Non-pigmented ciliary epithelial cell (primary cell): ENCODE measurements around the gene RAP1GDS1.
A peak's percentile ranks its signal among the peaks of the same experiment; 100 is the strongest.
"Not testable (repeated sequence)": the region's sequence is repeated elsewhere in the genome, so short reads cannot be mapped to it uniquely, and the experiment has no call there.

Experiments
- DNase-seq: peaks from one replicate; pipeline ENCODE4 v3.0.0-alpha.2; 2010; ENCODE audit warnings: low read depth

Gene RAP1GDS1

DNA sequence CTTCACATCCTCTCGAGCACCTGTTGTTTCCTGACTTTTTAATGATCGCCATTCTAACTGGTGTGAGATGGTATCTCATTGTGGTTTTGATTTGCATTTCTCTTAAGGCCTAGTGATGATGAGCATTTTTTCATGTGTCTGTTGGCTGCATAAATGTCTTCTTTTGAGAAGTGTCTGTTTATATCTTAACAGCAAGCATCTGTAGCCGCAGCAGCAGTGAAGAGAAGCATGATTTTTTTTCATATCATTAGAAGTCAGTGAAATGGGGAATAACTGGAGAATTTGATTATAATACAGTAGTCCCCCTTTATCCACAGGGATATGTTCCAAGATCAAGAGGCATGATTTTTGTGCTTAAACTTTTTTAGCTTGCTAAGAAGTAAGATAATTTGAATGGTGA is 27.5 kb downstream of the RAP1GDS1 start:
- DNase-seq, result not testable (repeated sequence)

DNA sequence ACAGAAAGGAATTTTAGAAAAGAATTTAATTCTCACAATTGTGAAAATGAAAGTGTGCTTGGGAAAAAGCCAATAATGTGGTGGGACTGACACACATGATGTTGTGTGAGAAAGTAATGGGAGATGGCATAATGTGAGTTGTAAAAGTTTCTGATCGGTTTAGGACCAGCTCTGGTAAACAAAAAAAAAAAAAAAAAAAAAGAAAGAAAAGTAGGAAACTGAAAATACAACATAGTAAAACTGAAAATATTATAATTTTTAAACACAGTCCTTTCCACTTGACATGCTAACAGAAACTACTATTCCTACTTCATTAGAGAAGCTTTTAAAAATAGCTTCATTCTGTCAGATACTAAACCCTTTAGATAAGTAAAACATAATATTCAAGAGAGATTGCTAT is 28.2 kb downstream of the RAP1GDS1 start:
- DNase-seq, result no peak

DNA sequence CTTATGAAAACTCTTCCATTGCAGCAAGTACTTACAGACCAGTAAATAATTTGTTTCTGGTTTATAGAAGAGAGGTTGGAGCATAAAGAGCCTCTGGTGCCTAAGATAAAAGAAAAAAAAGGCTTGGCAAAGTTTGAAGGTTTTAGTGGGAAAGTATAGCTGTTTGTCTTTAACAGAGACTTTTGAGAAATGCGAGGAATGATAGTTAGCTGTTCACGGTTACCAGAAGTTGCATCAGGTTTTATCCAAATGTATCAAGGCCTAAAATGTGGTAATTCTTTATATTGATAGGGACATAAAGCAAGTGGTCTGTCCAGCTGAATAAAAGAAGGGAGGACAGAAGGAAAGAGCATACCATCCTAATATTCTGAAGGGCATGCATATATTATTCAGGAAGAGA is 29.3 kb downstream of the RAP1GDS1 start:
- no peak for DNase-seq

DNA sequence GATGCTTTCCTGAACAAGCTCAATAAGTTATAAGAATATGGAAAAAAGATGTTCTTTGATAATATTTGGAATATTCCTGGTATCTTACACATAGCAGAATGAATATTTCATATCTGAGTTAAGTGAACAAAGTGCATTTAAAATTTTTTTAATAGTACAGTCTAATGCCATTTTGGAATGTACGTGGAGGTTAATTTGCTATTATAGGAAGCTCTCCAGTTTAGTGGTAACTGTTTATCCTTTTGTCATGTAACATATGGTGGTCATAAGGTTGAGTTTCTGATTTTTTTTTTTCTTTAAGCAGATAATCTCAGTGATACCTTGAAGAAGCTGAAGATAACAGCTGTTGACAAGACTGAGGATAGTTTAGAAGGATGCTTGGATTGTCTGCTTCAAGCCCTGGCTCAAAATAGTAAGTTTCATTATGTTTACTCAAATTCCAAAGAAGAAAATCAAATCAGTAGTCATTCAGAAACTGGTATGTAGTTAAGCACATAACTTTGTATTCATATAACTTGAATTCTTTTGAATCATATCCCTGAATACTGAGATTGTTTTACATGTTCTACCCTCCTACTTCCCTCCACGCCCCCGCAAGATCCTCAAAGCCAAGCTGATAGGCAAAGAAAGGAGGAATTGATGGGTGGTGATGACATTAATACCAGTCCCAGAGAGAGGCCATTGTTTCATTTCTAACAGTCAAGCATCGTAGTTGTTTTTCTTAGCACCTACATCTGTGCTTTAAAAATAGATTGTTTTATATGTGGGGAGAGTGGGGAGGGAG is 32.1 kb downstream of the RAP1GDS1 start:
- DNase-seq, result no peak

DNA sequence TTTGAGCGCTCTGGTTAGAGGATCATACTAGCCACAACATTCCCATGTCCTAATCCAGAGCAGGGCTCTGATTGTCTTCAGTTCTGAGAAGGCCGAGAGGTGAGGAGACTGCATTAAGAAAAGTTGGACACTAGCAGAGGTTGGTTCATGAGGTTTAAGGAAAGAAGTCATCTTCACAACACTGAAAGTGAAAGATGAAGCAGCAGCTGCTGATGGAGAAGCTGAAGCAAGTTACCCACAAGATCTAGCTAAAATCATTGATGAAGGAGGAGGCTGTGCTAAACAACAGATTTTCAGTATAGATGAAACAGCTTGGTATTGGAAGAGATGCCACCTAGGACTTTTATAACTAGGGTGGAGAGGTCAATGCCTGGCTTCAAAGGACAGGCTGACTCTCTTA is 36.8 kb downstream of the RAP1GDS1 start:
- no peak for DNase-seq

DNA sequence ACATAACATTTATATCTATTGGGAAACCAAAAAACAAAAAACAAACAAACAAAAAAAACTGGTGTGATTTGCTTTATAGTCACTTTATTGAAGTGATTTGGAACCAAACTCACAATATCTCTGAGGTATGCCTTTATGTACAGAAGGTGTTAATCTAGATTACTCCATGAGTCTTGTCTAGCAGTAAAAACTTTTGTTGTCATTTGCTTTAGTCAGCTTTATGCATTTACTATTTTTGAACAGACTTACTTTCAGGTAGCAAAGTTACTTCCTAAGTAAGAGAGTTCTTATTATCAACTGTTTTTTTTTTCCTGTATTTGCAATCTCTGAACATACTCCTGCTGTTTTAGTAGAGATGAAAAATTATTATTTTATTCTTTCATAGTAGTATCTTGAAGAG is 39.5 kb downstream of the RAP1GDS1 start:
- DNase-seq, result no peak

DNA sequence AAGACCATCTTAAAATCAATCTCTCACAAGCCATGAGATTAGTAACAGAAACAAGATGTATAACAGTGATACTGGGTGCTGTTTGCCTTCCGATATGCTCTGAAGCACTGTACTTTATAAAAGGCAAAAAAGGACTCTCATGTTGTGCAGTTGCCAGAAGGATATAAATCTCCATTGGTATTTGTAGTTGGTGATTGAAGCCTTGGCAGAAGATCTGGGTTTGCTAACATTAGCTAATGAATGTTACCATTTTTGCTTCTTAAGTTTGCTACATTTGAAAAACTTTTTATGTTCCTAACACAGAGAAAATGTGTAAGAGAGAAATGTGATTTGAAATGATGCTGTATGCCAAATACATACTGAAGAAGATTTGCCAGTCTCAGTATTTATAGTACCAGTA is 44.4 kb downstream of the RAP1GDS1 start:
- no peak for DNase-seq

DNA sequence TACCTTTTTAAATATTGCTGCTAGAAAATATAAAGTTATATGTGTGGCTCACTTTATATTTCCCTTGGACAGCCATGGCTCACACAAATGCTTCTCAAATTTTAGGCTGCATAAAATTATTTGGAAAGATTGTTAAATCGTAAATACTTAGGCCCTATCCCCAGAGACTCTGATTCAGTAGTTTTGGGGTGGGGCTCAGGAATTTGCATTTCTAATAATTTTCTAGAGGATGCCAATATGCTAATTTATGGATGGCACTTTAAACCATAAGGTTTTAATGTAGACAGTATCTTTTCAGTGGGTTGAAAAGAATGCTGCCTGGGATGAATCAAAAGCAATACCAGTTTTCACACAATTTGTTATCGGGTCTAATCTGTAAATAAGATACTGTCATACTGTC is 49.7 kb downstream of the RAP1GDS1 start:
- no peak for DNase-seq

DNA sequence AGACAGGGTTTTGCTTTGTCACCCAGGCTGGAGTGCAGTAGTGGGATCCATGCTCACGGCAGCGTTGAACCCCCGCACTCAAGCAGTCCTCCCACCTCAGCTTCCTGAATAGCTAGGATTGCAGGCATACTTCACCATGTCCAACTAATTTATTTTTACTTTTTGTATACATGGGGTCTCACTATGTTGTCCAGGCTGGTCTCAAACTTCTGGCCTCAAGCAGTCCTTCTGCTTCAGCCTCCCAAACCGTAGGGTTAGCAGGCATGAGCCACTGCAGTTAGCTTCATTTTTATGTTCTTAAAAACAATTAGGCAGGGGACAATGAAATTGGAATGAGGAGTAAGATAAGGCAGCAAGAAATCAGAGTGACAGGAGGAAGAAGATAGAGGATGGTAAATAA is 50.5 kb downstream of the RAP1GDS1 start:
- no peak for DNase-seq

DNA sequence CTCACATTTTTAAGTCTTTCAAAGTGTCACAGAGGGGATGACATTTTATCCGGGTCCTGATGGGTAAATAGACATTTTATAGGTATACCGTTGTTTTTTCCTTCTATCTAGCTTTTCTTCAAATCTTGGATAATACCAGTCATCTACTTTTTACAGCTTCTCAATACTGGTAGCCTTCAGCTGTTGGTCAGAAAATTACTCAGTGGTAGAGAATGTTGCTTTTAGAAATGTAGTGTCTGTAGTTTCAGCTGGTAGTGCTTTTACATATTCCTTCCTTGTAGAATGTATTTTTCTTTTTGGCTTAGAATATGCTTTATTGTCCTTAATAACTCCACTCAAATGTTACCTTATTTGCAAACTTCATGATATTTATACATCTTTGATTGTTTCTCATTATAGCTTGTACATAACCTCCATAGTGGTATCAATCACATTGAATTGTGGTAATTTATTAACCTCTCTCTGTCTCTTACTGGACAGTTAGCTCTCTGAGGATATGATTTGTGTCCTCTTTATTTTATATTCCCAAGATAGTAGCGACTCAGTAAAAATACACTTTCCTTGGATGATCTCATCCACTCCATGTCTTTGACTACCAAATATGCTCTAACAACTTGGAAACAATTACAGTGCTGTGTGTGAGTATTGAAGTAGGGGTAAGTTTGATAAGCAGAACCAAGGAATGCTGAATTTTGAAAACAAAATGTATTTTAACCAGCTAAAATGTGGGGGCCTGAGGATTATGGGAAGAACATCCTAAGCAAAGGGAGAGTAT is 53.8 kb downstream of the RAP1GDS1 start:
- no peak for DNase-seq

DNA sequence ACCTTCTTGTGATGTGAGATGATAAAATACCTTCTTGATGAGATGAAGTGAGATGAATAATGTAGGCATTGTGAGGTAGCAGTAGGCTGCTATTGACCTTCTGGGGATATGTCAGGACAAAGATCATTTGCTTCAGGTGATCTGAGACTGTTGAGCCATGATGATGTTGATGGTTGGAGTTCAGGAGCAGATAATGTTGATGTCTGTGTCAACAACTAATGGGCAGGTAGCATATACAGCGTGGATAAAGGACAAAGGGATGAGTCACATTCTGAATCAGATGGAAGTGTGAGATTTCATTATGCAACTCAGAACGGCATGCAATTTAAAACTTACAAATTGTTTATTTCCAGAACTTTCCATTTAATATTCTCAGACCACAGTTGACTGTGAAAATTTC is 57.3 kb downstream of the RAP1GDS1 start:
- no peak for DNase-seq

DNA sequence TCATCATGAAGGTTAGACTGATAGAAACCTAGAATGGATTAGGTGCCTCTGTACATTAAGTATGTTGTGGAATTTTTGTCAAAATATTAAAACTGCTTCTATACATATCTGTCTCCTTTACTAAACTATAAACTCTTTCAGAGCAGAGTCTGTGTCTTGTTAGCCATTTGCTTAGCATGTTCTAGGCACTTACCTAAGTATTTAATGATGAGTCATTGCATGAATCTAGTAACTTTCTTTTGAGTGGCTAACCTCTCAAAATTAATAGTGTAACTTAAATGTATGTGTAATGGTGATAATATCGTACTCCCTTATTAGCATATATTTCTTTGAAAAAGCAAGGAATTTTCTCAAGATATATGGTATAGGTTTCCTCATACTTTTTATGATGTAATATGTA is 57.8 kb downstream of the RAP1GDS1 start:
- DNase-seq, result no peak

DNA sequence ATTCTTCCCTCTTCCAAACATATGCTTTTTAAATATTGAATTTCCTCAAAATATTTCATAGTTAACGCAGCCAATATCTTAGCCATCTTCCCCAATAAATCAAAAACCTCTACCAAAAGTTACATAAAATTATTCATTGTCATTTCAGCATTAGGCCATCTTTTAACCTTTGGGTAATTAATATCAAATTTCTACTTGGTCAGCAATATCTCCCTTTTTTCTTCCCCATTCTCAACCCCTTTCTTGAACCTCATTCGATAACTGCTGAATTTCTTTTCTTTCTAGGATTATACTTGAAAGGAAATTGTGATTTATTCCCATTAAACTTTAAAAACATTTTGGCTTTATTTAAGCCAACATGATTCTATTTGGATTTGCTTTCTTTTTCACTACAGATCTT is 65.0 kb downstream of the RAP1GDS1 start:
- no peak for DNase-seq

DNA sequence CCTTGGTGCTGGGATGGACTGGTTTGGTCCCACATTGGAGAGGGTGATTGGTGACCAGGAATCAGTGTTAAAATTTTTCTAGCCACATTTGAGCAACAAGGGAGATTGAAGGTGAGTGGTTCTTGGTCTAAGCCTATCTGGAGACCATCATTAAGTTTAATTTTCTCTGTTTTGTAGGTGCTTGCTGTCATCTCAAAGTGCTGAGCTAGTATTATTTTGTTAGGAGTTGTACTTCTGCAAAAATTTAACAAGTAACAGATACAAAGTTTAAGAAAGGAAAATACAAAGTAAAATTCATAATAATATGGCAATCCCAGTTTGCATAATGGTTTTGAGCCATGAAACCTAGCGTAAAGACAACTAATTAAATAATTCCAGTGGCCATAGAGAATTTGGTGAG is 66.5 kb downstream of the RAP1GDS1 start:
- DNase-seq, result no peak

DNA sequence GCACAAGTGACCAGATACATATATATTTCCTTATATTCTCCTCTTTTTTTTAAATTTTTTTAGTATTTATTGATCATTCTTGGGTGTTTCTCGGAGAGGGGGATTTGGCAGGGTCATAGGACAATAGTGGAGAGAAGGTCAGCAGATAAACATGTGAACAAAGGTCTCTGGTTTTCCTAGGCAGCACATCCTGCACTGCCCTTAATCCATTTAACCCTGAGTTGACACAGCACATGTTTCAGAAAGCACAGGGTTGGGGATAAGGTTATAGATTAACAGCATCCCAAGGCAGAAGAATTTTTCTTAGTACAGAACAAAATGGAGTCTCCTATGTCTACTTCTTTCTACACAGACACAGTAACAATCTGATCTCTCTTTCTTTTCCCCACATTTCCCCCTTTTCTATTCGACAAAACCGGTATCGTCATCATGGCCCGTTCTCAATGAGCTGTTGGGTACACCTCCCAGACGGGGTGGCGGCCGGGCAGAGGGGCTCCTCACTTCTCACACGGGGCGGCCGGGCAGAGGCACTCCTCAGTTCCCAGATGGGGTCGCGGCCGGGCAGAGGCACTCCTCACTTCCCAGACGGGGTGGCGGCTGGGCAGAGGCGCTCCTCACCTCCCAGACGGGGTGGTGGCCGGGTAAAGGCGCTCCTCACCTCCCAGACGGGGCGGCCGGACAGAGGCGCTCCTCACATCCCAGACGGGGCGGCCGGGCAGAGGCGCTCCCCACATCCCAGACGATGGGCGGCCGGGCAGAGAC is 68.9 kb downstream of the RAP1GDS1 start:
- DNase-seq, result not testable (repeated sequence)

DNA sequence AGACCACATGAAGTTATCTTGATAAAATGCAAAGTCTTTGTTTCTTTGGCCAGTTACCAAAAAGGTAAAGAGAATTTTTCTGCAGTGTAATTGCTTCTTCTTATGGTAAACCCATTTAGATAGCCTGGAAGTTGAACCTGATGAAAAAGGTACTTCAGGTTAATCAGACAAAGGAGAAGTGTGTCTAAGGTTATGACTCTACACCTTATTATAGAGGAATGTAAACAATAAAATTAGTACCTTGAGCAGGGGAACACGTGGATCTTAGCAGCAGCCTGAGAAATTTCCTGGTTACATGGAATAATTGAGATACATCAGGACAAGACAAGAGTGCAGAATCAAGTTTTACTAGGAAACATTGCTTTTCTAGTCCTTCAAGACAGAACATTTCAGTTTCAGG is 70.8 kb downstream of the RAP1GDS1 start:
- no peak for DNase-seq

DNA sequence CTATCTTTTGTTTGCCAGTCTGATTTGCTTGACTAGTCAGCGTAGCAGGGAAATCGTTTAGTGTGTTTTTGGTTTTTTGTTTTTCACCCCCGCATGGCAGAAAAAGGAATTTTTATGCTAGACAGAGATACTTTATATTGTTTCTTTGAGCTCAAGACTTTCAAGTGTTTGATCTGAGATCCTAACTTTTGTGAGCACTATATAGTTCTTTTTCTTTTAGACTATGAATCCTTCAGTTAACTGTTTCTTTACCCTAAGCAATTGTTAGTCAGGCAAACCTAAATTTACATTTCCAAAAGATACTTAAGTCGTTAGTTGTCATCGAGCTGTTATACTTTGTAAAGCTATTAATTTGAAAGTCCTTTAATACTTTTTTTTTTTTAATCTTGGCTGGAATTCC is 73.3 kb downstream of the RAP1GDS1 start:
- no peak for DNase-seq

DNA sequence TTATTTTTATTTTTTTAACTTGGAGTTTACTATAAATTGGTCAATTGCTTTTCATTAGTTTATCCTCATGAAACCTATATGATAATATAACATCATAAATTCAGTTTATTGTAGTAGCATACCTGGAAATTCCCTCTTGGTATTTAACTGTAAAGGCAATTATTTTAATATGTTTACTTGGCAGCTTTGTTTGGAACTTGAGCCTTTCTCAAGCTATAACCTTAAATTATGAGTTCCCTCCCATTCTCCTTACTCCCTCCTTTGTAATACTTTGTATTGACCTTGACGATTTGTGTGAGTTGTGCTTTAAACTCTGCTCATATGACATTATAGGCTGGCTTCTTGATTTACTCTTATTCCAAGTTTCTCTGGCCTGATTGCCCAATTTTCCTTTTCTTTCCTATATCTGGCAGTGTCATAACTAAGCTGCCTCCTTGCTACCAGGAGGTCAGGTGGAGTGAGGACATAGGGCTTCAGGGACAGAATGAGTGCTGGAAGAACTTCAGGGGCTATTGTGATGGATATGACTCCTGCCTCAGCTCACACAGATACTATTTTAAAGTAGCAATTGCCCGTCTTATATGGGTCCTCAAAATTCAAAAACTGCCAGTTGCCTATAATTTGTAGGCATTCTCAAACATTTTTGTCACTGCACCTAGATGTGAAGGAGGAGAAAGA is 77.7 kb downstream of the RAP1GDS1 start:
- no peak for DNase-seq

DNA sequence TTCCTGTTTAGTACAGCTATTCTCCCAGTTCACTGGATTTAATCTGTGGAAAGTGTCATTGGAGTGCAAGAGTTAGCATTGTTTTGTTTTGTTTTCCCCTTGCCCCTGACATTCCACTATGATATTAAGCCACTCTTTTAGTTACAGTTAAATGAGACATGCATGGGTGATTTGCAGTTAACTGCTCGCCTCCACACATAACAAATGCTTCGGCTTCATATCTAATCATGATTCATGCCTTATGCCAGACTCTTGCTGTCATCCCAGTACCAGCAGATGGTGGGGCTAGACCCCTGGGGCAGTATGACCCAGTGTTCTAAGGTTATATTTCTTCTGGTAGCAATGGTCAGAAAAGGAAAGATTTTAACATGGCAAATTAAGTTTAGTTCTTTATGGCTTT is 80.1 kb downstream of the RAP1GDS1 start:
- peak; percentile 68 for DNase-seq

DNA sequence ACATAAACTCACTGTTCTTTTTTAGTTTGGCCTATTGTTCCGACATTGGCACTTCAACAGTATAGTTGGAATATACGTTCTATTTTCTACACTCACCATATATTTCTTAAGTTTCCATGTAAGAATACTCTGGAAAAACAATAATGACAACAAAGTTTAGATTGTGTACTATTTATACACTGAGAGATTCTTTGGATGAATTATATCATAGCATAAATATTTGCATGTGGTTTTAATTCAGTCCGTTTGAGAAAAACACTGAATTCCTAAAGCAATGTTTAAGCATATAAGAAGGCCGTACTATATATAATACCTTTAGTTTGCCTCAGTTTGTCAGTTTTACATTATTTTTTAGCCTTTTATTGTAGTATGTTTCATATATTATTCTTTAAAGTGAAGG is 82.4 kb downstream of the RAP1GDS1 start:
- DNase-seq, result no peak

DNA sequence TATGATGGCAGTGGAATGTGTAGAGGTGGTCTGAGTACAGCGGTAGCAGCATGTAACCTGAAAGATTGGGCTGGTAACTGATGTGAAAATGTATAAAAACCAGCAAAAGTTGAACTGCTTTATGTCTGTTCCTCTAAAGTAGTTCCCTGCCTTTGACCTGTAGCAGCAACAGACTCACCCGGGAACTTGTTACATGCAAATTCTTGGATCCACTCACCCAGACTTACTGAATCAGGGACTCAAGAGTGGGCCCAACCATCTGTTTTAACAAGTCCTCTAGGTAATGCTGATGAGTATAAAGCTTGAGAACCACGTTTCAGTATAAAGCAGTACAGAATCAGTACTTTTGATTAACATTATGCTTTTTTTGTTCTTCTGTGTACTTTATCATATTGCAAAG is 84.7 kb downstream of the RAP1GDS1 start:
- DNase-seq, result no peak

DNA sequence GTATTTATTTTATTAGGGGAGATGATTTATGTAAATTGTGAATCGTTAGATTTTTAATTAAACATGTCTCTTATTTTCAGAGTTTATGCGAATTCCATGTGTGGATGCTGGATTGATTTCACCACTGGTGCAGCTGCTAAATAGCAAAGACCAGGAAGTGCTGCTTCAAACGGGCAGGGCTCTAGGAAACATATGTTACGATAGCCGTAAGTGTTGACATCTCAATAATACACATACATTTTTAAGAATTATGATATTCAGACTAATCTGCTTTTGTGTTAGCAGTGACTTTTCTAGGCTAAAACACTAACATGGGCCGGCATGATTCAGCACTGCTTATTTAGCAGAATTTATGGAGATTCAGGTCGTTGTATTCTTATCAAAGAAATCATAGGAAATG is 91.2 kb downstream of the RAP1GDS1 start:
- no peak for DNase-seq
